ENCODE data around the gene TMEM239. TPM values are rescaled to one million over a fixed set of nuclear protein-coding genes. Genes with fewer than 3 reads are reported as not detected.

The TMEM239 gene
- polyA plus RNA-seq, 1 donor (not counting 4 experiments of a cell fraction or from before 2014, with no cell fraction given), result not detected

DNA sequence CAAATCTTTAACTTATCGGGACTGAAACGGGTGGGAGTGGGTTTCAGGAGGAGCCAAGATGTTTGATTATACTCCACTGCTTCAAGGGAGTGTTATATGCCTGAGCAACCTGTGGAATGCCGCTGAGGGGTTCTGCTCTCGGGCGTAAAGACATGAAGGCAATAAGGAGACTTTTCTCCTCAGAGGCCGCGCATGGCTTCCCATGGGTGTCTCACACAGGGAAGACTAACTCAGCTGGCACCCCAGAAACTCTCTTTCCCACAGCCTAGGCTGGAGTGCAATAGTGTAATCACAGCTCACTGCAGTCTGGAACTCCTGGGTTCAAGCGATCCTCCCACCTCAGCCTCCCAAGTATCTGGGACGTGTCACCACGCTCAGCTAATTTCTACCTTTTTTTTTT is 6.5 kb upstream of the TMEM239 start:
- Histone ChIP-seq H4K20me1 (ENCODE audit: control insufficient read depth, extremely low read depth, insufficient read depth, low read length) (no peaks in the 10 kb centered on the region), H3K9me1 (ENCODE audit: control insufficient read depth, extremely low read depth, insufficient read depth, low read length) (no peaks in the 10 kb centered on the region), H3K79me2 (ENCODE audit: control insufficient read depth, insufficient read depth, low read length) (no peaks in the 10 kb centered on the region), H3K4me2 (ENCODE audit: control insufficient read depth, extremely low read depth, insufficient read depth, low read depth, low read length) (no peak overlapping the region), H2AFZ (ENCODE audit: control insufficient read depth, low read length) (no peak overlapping the region), H3K4me1 (ENCODE audit: control insufficient read depth, extremely low read depth, insufficient read depth, low read length) (peaks cover 7% of the 10 kb centered on the region), H3K36me3 (ENCODE audit: control insufficient read depth in 2 of 2, extremely low read depth in 1 of 2, insufficient read depth in 2 of 2, low read length in 2 of 2) (no peaks in the 10 kb centered on the region), H3K4me3 (ENCODE audit: control insufficient read depth in 2 of 3, extremely low read depth in 1 of 3, insufficient read depth in 2 of 3, low read depth in 1 of 3, low read length in 3 of 3) (no peak overlapping the region), H3K27me3 (ENCODE audit: control insufficient read depth, extremely low read depth, insufficient read depth, low read length) (peaks cover 32% of the 10 kb centered on the region), H3K9ac (ENCODE audit: control insufficient read depth, extremely low read depth, insufficient read depth, low read length) (no peak overlapping the region), H3K27ac (ENCODE audit: control insufficient read depth, insufficient read depth, low read length) (no peak overlapping the region), H3K9me3 (ENCODE audit: control insufficient read depth, low read depth, low read length) (peaks cover 2% of the 10 kb centered on the region)
- TF ChIP-seq, protein P1, sequence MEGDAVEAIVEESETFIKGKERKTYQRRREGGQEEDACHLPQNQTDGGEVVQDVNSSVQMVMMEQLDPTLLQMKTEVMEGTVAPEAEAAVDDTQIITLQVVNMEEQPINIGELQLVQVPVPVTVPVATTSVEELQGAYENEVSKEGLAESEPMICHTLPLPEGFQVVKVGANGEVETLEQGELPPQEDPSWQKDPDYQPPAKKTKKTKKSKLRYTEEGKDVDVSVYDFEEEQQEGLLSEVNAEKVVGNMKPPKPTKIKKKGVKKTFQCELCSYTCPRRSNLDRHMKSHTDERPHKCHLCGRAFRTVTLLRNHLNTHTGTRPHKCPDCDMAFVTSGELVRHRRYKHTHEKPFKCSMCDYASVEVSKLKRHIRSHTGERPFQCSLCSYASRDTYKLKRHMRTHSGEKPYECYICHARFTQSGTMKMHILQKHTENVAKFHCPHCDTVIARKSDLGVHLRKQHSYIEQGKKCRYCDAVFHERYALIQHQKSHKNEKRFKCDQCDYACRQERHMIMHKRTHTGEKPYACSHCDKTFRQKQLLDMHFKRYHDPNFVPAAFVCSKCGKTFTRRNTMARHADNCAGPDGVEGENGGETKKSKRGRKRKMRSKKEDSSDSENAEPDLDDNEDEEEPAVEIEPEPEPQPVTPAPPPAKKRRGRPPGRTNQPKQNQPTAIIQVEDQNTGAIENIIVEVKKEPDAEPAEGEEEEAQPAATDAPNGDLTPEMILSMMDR (optimal IDR thresholded peaks at IDR 0.05 in 1 of 3, IDR thresholded peaks at IDR 0.05 in 1 of 3, conservative IDR thresholded peaks at IDR 0.05 in 1 of 3; ENCODE audit: extremely low read depth in 1 of 3, insufficient read depth in 2 of 3, low read length in 3 of 3), result no peak
- TF ChIP-seq EZH2 (IDR thresholded peaks at IDR 0.05; ENCODE audit: low read length), result no peak
- dilution Hi-C loops (cut with MboI; ENCODE audit: extremely low pct_ligation_motif_present, low sequenced_read_pairs), result no loop called here
- DNase-seq (ENCODE audit: low read depth, low spot score) (no peak), FAIRE-seq (no peak)

DNA sequence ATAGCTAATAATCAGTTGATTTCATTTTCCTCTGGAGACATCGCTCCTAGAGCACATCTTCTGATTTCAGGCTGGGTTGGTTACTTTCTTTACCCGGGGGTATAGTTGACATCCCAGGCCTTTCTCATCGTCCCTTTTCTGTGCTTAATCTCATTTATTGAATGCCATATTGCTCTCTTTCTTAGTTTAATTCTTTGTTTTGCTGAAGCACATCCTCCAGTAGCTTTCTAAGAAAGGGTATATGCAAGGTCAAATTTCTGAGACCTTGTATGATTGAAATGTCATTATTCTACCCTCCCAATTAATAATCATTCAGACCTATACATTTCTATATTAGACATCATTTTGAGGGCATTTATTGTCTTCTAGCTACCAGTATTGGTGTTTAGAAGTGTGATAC is 4.0 kb upstream of the TMEM239 start:
- Histone ChIP-seq H3K9ac (ENCODE audit: control insufficient read depth, extremely low read depth, insufficient read depth, low read length) (no peak overlapping the region), H3K27me3 (ENCODE audit: control insufficient read depth, extremely low read depth, insufficient read depth, low read length) (peaks cover 9% of the 10 kb centered on the region), H3K4me2 (ENCODE audit: control insufficient read depth, extremely low read depth, insufficient read depth, low read depth, low read length) (no peak overlapping the region), H3K79me2 (ENCODE audit: control insufficient read depth, insufficient read depth, low read length) (no peaks in the 10 kb centered on the region), H3K9me1 (ENCODE audit: control insufficient read depth, extremely low read depth, insufficient read depth, low read length) (no peaks in the 10 kb centered on the region), H3K4me1 (ENCODE audit: control insufficient read depth, extremely low read depth, insufficient read depth, low read length) (peaks cover 9% of the 10 kb centered on the region), H3K9me3 (ENCODE audit: control insufficient read depth, low read depth, low read length) (peaks cover 2% of the 10 kb centered on the region), H2AFZ (ENCODE audit: control insufficient read depth, low read length) (no peak overlapping the region), H4K20me1 (ENCODE audit: control insufficient read depth, extremely low read depth, insufficient read depth, low read length) (no peaks in the 10 kb centered on the region), H3K4me3 (ENCODE audit: control insufficient read depth in 2 of 3, extremely low read depth in 1 of 3, insufficient read depth in 2 of 3, low read depth in 1 of 3, low read length in 3 of 3) (no peak overlapping the region), H3K36me3 (ENCODE audit: control insufficient read depth in 2 of 2, extremely low read depth in 1 of 2, insufficient read depth in 2 of 2, low read length in 2 of 2) (no peaks in the 10 kb centered on the region), H3K27ac (ENCODE audit: control insufficient read depth, insufficient read depth, low read length) (no peak overlapping the region)
- TF ChIP-seq, protein P1 (optimal IDR thresholded peaks at IDR 0.05 in 1 of 3, IDR thresholded peaks at IDR 0.05 in 1 of 3, conservative IDR thresholded peaks at IDR 0.05 in 1 of 3; ENCODE audit: extremely low read depth in 1 of 3, insufficient read depth in 2 of 3, low read length in 3 of 3), result no peak
- no peak for TF ChIP-seq EZH2 (IDR thresholded peaks at IDR 0.05; ENCODE audit: low read length)
- no peak for DNase-seq (ENCODE audit: low read depth, low spot score)
- dilution Hi-C loops (cut with MboI; ENCODE audit: extremely low pct_ligation_motif_present, low sequenced_read_pairs), result no loop called here
- no peak for FAIRE-seq

Data from keratinocyte (primary cell).